IMR-90 (cell line): ENCODE results near the gene KRT5.

ENCODE experiments used
- CEBPB ChIP-seq: IDR thresholded peaks from 2 replicates; pipeline ENCODE4 v1.6.1; 2012; ENCODE audit warnings: low read depth, low read length, improper control_type of control experiment
- CHD1 ChIP-seq: IDR thresholded peaks from 2 replicates; pipeline ENCODE4 v1.6.1; 2012; ENCODE audit warnings: low read depth, low read length, improper control_type of control experiment
- MAFK ChIP-seq: IDR thresholded peaks from 2 replicates; pipeline ENCODE4 v1.6.1; 2012; ENCODE audit warnings: low read depth, low read length, improper control_type of control experiment
- MXI1 ChIP-seq: IDR thresholded peaks from 2 replicates; pipeline ENCODE4 v1.6.1; 2012; ENCODE audit warnings: low read depth, mild to moderate bottlenecking, low read length, moderate library complexity, borderline replicate concordance
- POLR2A ChIP-seq: IDR thresholded peaks from 2 replicates; pipeline ENCODE4 v1.6.1; 2012; ENCODE audit warnings: mild to moderate bottlenecking, low read depth, low read length
- RAD21 ChIP-seq: IDR thresholded peaks from 2 replicates; pipeline ENCODE4 v1.6.1; 2012; ENCODE audit warnings: low read length, improper control_type of control experiment
- TF ChIP-seq, protein P1 (sequence below): conservative IDR thresholded peaks from 2 replicates; pipeline ENCODE4 v1.5.1; 2012; ENCODE audit warnings: mild to moderate bottlenecking, low read depth, low read length, improper control_type of control experiment

GRCh38 chr12:52518574-52519386 is 1.4 kb downstream of the KRT5 start:
- no peak for TF ChIP-seq MXI1
- TF ChIP-seq, protein P1, sequence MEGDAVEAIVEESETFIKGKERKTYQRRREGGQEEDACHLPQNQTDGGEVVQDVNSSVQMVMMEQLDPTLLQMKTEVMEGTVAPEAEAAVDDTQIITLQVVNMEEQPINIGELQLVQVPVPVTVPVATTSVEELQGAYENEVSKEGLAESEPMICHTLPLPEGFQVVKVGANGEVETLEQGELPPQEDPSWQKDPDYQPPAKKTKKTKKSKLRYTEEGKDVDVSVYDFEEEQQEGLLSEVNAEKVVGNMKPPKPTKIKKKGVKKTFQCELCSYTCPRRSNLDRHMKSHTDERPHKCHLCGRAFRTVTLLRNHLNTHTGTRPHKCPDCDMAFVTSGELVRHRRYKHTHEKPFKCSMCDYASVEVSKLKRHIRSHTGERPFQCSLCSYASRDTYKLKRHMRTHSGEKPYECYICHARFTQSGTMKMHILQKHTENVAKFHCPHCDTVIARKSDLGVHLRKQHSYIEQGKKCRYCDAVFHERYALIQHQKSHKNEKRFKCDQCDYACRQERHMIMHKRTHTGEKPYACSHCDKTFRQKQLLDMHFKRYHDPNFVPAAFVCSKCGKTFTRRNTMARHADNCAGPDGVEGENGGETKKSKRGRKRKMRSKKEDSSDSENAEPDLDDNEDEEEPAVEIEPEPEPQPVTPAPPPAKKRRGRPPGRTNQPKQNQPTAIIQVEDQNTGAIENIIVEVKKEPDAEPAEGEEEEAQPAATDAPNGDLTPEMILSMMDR = no peak
- TF ChIP-seq CEBPB = no peak
- TF ChIP-seq POLR2A = no peak
- no peak for TF ChIP-seq RAD21
- no peak for TF ChIP-seq MAFK
- no peak for TF ChIP-seq CHD1
